Smooth muscle cell (in vitro differentiated cells): Measurements from ENCODE around the gene ANKRD13C. TPM values are rescaled to one million over a fixed set of nuclear protein-coding genes. Genes with fewer than 3 reads are reported as not detected.

Source experiments
- DNase-seq: peaks from one replicate; lab custom pipeline; 2025; ENCODE audit not compliant: unreplicated experiment; lab: John Stamatoyannopoulos, UW
- H2AFZ ChIP-seq: fragments of 200-600 bp; sonication (generic); 2 replicates; pipeline ENCODE4 v1.6.0; 2016; ENCODE audit warnings: antibody characterized with exemption, low read depth, mild to moderate bottlenecking
- H3F3A ChIP-seq: fragments of 200-600 bp; sonication (generic); 2 replicates; pipeline ENCODE4 v1.6.0; 2017; ENCODE audit warnings: antibody characterized with exemption, low read depth
- H3K27ac ChIP-seq: fragments of 200-600 bp; sonication (generic); 2 replicates; pipeline ENCODE4 v1.5.1; 2016; ENCODE audit warnings: low read depth, mild to moderate bottlenecking
- H3K27me3 ChIP-seq: fragments of 200-600 bp; sonication (generic); 2 replicates; pipeline ENCODE4 v1.6.1; 2016; ENCODE audit warnings: low read depth, mild to moderate bottlenecking
- H3K36me3 ChIP-seq: fragments of 200-600 bp; sonication (generic); 2 replicates; pipeline ENCODE4 v1.5.1; 2016; ENCODE audit warnings: low read depth
- H3K4me1 ChIP-seq: fragments of 200-600 bp; sonication (generic); 2 replicates; pipeline ENCODE4 v1.5.1; 2016; ENCODE audit warnings: low read depth
- H3K4me2 ChIP-seq: fragments of 200-600 bp; sonication (generic); 2 replicates; pipeline ENCODE4 v1.6.0; 2016; ENCODE audit warnings: mild to moderate bottlenecking
- H3K4me3 ChIP-seq: fragments of 200-600 bp; sonication (generic); 2 replicates; pipeline ENCODE4 v1.5.1; 2016; ENCODE audit warnings: mild to moderate bottlenecking
- H3K79me2 ChIP-seq: fragments of 200-600 bp; sonication (generic); 2 replicates; pipeline ENCODE4 v1.6.0; 2016; ENCODE audit warnings: low read depth, mild to moderate bottlenecking
- H3K9ac ChIP-seq: fragments of 200-600 bp; sonication (generic); 2 replicates; pipeline ENCODE4 v1.6.0; 2016; ENCODE audit warnings: low read depth
- H3K9me3 ChIP-seq: fragments of 200-600 bp; sonication (generic); replicated peaks from 2 replicates; pipeline ENCODE4 v1.5.1; 2016; ENCODE audit warnings: low read depth
- H4K20me1 ChIP-seq: fragments of 200-600 bp; sonication (generic); 2 replicates; pipeline ENCODE4 v1.6.0; 2016; ENCODE audit warnings: low read depth
- CTCF ChIP-seq: fragments of 200-600 bp; sonication (generic); IDR thresholded peaks from 2 replicates; pipeline ENCODE4 v1.5.1; 2017; ENCODE audit warnings: borderline replicate concordance, mild to moderate bottlenecking, antibody characterized with exemption; ENCODE audit not compliant: insufficient read depth, poor library complexity, severe bottlenecking
- WGBS: methylation state at CpG from one replicate; pipeline ENCODE4 v1.1.7; 2016; ENCODE audit warnings: low lambda C conversion rate; 5-methylcytosine and 5-hydroxymethylcytosine counted together
- polyA plus RNA-seq: library from polyadenylated mRNA; unstranded; fragments of >200 nt; fragmentation: Nextera tagmentation; extraction: Ambion mirVana; gene quantifications from 2 replicates; pipeline ENCODE4 v1.2.1, GENCODE V29; 2016
- total RNA-seq: library from RNA; depleted of rRNA; stranded (reverse); fragments of >200 nt; gene quantifications from 2 replicates; pipeline ENCODE4 v1.2.3, GENCODE V29; 2014

ANKRD13C gene
- total and polyA plus RNA-seq, 2 experiments from 2014 or later = 18.3 to 27.6 TPM

- Histone ChIP-seq H3K4me2 (no peak overlapping the region), H3K9me3 (no peaks in the 10 kb centered on the region), H2AFZ (no peak overlapping the region), H3K27ac (no peak overlapping the region), H3K79me2 (no peaks in the 10 kb centered on the region), H3K4me1 (no peaks in the 10 kb centered on the region), H3K27me3 (no peaks in the 10 kb centered on the region), H3K36me3 (no peaks in the 10 kb centered on the region), H3F3A (no peaks in the 10 kb centered on the region), H4K20me1 (no peaks in the 10 kb centered on the region), H3K9ac (no peak overlapping the region), H3K4me3 (no peak overlapping the region)
- 96% methylated on average over 5 of the region's 5 CpGs for WGBS
- DNase-seq = no peak
- no peak for TF ChIP-seq CTCF
These were observed 33.0 kb upstream of the ANKRD13C start for GRCh38 chr1:70387507-70387906.

- no peak overlapping the region for H3K27ac ChIP-seq
- DNase-seq = no peak
- no peak overlapping the region for H3K9ac ChIP-seq
- H3F3A ChIP-seq = no peaks in the 10 kb centered on the region
- H3K36me3 ChIP-seq = no peaks in the 10 kb centered on the region
- H3K27me3 ChIP-seq = no peaks in the 10 kb centered on the region
- H2AFZ ChIP-seq = no peak overlapping the region
- no peak overlapping the region for H3K4me3 ChIP-seq
- no peaks in the 10 kb centered on the region for H3K4me1 ChIP-seq
- no peaks in the 10 kb centered on the region for H3K9me3 ChIP-seq
- no peak for TF ChIP-seq CTCF
- H4K20me1 ChIP-seq = no peaks in the 10 kb centered on the region
- WGBS = 91% methylated on average over 2 of the region's 2 CpGs
- H3K4me2 ChIP-seq = no peak overlapping the region
- no peaks in the 10 kb centered on the region for H3K79me2 ChIP-seq
These were observed 31.6 kb upstream of the ANKRD13C start for GRCh38 chr1:70386121-70386520.

DNA sequence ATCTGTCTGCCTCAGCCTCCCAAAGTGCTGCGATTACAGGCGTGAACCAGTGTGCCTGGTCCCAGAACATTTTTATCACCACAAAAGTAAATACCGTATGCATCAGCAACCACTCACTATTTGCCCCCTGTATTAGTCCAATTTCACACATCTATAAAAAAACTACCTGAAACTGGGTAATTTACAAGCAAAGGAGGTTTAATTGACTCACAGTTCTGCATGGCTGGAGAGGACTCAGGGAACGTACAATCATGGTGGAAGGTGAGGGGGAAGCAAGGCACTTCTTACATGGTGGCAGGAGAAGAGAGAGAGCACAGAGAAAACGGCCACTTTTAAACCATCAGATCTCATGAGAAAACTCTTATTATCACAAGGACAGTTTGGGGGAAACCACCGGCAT, 31.0 kb upstream of the ANKRD13C start:
- Histone ChIP-seq H3K79me2 (no peaks in the 10 kb centered on the region), H3K4me2 (no peak overlapping the region), H4K20me1 (no peaks in the 10 kb centered on the region), H3K27ac (no peak overlapping the region), H3K27me3 (no peaks in the 10 kb centered on the region), H3K4me1 (no peaks in the 10 kb centered on the region), H3K9me3 (no peaks in the 10 kb centered on the region), H3K9ac (no peak overlapping the region), H3K4me3 (no peak overlapping the region), H3K36me3 (no peaks in the 10 kb centered on the region), H3F3A (no peaks in the 10 kb centered on the region), H2AFZ (no peak overlapping the region)
- DNase-seq = no peak
- WGBS = 95% methylated on average over 6 of the region's 6 CpGs
- no peak for TF ChIP-seq CTCF

GRCh38 chr1:70384542-70384941, 30.0 kb upstream of the ANKRD13C start:
- H3K79me2 ChIP-seq = no peaks in the 10 kb centered on the region
- H4K20me1 ChIP-seq = no peaks in the 10 kb centered on the region
- H3K27me3 ChIP-seq = no peaks in the 10 kb centered on the region
- no peaks in the 10 kb centered on the region for H3K9me3 ChIP-seq
- H3K4me2 ChIP-seq = no peak overlapping the region
- H3K9ac ChIP-seq = no peak overlapping the region
- no peaks in the 10 kb centered on the region for H3K36me3 ChIP-seq
- WGBS = 97% methylated on average over 2 of the region's 2 CpGs
- H3K4me3 ChIP-seq = no peak overlapping the region
- no peak overlapping the region for H2AFZ ChIP-seq
- H3F3A ChIP-seq = no peaks in the 10 kb centered on the region
- H3K27ac ChIP-seq = no peak overlapping the region
- no peak for TF ChIP-seq CTCF
- no peaks in the 10 kb centered on the region for H3K4me1 ChIP-seq
- DNase-seq = no peak
